Endothelial cell (in vitro differentiated cells): ENCODE measurements around the gene CPTP. TPM values are rescaled to one million over a fixed set of nuclear protein-coding genes. Genes with fewer than 3 reads are reported as not detected.
A peak's percentile ranks its signal among the peaks of the same experiment; 100 is the strongest.

Experiments
- DNase-seq: peaks from one replicate; pipeline ENCODE4 v3.0.0; 2021; ENCODE audit warnings: low spot score
- H3K27ac Mint-ChIP-seq: one replicate; pipeline ENCODE4 v1.8.0; 2021; ENCODE audit warnings: mixed read lengths, inconsistent platforms; ENCODE audit not compliant: unreplicated experiment
- H3K27me3 Mint-ChIP-seq: one replicate; pipeline ENCODE4 v1.8.0; 2021; ENCODE audit warnings: mild to moderate bottlenecking, moderate library complexity, mixed read lengths, inconsistent platforms; ENCODE audit not compliant: unreplicated experiment
- H3K36me3 Mint-ChIP-seq: one replicate; pipeline ENCODE4 v1.8.0; 2021; ENCODE audit warnings: mild to moderate bottlenecking, low read depth, mixed read lengths, inconsistent platforms; ENCODE audit not compliant: unreplicated experiment
- H3K4me1 Mint-ChIP-seq: one replicate; pipeline ENCODE4 v1.8.0; 2021; ENCODE audit warnings: mild to moderate bottlenecking, mixed read lengths, inconsistent platforms; ENCODE audit not compliant: unreplicated experiment
- H3K4me3 Mint-ChIP-seq: one replicate; pipeline ENCODE4 v1.8.0; 2021; ENCODE audit warnings: mild to moderate bottlenecking, mixed read lengths, inconsistent platforms; ENCODE audit not compliant: unreplicated experiment
- H3K9me3 Mint-ChIP-seq: one replicate; pipeline ENCODE4 v1.8.0; 2021; ENCODE audit warnings: mixed read lengths, inconsistent platforms; ENCODE audit not compliant: unreplicated experiment
- CTCF ChIP-seq: fragments of 200-600 bp; sonication (generic); IDR thresholded peaks from one replicate; pipeline ENCODE4 v1.5.0; 2021; ENCODE audit warnings: antibody characterized with exemption; ENCODE audit not compliant: unreplicated experiment
- long read RNA-seq: library from polyadenylated mRNA; unstranded; transcript quantifications from one replicate; pipeline ENCODE4 v2.0.0, GENCODE V29; 2020; ENCODE audit not compliant: unreplicated experiment
- total RNA-seq: library from RNA; stranded (reverse); fragmentation: NEBNext Ultra II Directional; extraction: Animal tissue kit (Norgen Biotek cat#: 25700); gene quantifications from one replicate; pipeline ENCODE4 v1.2.1, GENCODE V29; 2021; ENCODE audit not compliant: unreplicated experiment

CPTP gene
- total RNA-seq, result 26.0 TPM
- long read RNA-seq, transcript CPTP-201 (3 exons, 2,190 nt), result major isoform, 7 of 13 reads
- long read RNA-seq, partial matches to known transcripts, result 1 of 13 reads
- long read RNA-seq, other reads (novel, unspliced or antisense), result 1 of 13 reads

DNA sequence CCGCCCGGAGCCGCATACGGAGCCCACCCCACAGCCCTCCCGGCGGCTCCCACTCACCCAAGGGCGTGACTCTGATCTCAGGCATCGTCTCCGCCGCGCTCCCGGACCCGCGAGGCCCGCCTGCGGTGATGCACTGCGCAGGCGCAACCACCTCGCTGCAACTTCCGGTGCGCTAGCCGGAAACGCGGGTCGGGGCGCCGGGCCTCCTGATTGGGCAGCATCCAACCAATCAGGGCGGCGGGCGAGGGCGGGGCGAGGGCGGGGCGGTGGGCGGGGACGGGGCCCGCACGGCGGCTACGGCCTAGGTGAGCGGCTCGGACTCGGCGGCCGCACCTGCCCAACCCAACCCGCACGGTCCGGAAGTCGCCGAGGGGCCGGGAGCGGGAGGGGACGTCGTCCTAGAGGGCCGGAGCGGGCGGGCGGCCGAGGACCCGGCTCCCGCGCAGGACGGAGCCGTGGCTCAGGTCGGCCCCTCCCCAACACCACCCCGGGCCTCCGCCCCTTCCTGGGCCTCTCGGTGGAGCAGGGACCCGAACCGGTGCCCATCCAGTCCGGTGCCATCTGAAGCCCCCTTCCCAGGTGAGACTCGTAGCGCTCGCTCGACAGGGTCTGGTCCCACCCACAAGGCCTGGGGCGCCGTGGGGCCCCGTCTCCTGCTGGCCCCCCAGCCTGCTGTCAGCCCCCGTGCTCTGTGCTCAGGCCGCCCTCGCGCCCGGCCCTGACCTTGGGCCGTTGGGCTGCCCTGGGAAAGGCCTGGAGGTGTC lies at the start of gene CPTP, which contains the start of gene INTS11:
TSS of gene CPTP (plus strand) at position 279 of the 764 bp plus-strand sequence. CDS start 2,109 bp downstream, outside the sequence.
TSS of gene INTS11 (minus strand) at position 137 of the 764 bp plus-strand sequence. CDS start at position 85, 52 bp downstream.
- Mint-ChIP-seq H3K4me1 (peaks cover 16% of the 10 kb centered on the region), H3K9me3 (no peaks in the 10 kb centered on the region), H3K27me3 (peaks cover 17% of the 10 kb centered on the region), H3K36me3 (peaks cover 10% of the 10 kb centered on the region), H3K27ac (peak within 1 kb of the TSS; percentile 72), H3K4me3 (peak within 1 kb of the TSS; percentile 94)
- DNase-seq, result peak; percentile 95
- TF ChIP-seq CTCF, result no peak

DNA sequence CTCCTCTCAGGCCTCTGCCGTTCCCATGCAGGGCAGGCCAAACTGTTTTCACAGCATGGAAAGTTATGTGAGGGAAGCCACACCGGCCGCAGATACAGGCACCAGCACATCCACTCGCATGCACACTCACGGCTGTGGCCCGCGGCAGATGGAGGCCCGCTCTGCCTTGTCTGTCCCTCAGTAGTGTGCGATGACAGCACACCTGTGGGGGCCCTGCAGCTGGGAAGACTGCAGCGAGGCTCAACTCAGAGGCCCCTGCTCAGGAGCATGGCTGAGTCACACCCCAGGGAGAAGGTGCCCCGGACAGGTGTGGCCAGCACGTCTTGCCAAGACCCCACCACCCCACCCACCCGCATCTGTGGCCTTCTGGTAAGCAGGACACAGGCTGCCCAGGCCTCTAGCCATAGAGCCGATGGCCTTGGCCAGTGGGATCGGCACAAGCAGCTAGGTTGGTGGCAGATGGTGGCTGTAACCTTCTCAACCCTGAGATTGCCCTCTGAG lies 49.6 kb upstream of the CPTP start:
- no peak overlapping the region for H3K27ac Mint-ChIP-seq

GRCh38 chr1:1275836-1276235 lies 48.8 kb upstream of the CPTP start:
- Mint-ChIP-seq H3K4me1 (peaks cover 21% of the 10 kb centered on the region), H3K9me3 (no peaks in the 10 kb centered on the region), H3K27me3 (peaks cover 19% of the 10 kb centered on the region), H3K4me3 (no peak overlapping the region), H3K36me3 (peaks cover 6% of the 10 kb centered on the region), H3K27ac (peak overlapping the region; percentile 36)
- no peak for TF ChIP-seq CTCF
- DNase-seq, result no peak

More for the DNA sequence above, 49.6 kb upstream of the CPTP start:
- H3K4me3 Mint-ChIP-seq, result peak overlapping the region; percentile 81
- TF ChIP-seq CTCF, result no peak
- H3K4me1 Mint-ChIP-seq, result peaks cover 29% of the 10 kb centered on the region
- peaks cover 21% of the 10 kb centered on the region for H3K27me3 Mint-ChIP-seq
- DNase-seq, result no peak
- H3K36me3 Mint-ChIP-seq, result peaks cover 13% of the 10 kb centered on the region
- no peaks in the 10 kb centered on the region for H3K9me3 Mint-ChIP-seq

DNA sequence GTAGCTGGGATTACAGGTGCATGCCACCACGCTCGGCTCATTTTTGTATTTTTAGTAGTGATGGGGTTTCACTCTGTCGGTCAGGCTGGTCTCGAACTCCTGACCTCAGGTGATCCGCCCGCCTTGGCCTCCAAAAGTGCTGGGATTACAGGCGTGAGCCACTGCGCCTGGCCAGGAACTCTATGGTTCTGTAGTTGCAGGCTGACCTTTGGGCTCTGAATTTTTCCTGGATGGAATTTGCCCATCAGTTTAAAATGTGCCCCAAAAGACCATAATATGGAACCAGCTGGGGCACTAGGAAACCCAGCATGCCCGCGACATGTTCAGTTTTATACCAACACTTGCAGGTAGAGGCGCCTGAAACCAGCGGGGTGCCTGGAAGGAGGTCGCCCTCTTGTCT lies 46.0 kb upstream of the CPTP start:
- H3K36me3 Mint-ChIP-seq, result no peaks in the 10 kb centered on the region

More for the DNA sequence above, 46.0 kb upstream of the CPTP start:
- TF ChIP-seq CTCF, result no peak
- Mint-ChIP-seq H3K9me3 (no peaks in the 10 kb centered on the region), H3K27me3 (peaks cover 12% of the 10 kb centered on the region), H3K27ac (no peak overlapping the region), H3K4me1 (no peaks in the 10 kb centered on the region), H3K4me3 (no peak overlapping the region)
- no peak for DNase-seq
